ENCODE results near the gene ATL2.
"Not testable (repeated sequence)": the region's sequence is repeated elsewhere in the genome, so short reads cannot be mapped to it uniquely, and the experiment has no call there.

The ATL2 gene

GRCh38 chr2:38412235-38412871 is 35.3 kb upstream of the ATL2 start:
- H3K9ac ChIP-seq (ENCODE audit: low read depth, low read length); H3K27ac ChIP-seq (ENCODE audit: low read depth, low read length); H3K27me3 ChIP-seq (ENCODE audit: control insufficient read depth, insufficient read depth, low read length); H3K4me3 ChIP-seq (ENCODE audit: low read depth, low read length); H3K36me3 ChIP-seq (ENCODE audit: control insufficient read depth, insufficient read depth, low read length): not testable (repeated sequence)
- peaks cover 19% of the 10 kb centered on the region; the same call in 1 of the 2 replicates for H3K4me1 ChIP-seq (ENCODE audit: control insufficient read depth, insufficient read depth, low read length)
- H3K9me3 ChIP-seq (ENCODE audit: control insufficient read depth, insufficient read depth, low read length) = peaks cover 11% of the 10 kb centered on the region; the same call in 1 of the 2 replicates

GRCh38 chr2:38409156-38410102 is 32.4 kb upstream of the ATL2 start:
- H3K27ac ChIP-seq (ENCODE audit: low read depth, low read length) = peak overlapping the region; percentile 3
- H3K9ac ChIP-seq (ENCODE audit: low read depth, low read length) = no peak overlapping the region
- peaks cover 24% of the 10 kb centered on the region for H3K9me3 ChIP-seq (ENCODE audit: control insufficient read depth, insufficient read depth, low read length)

GRCh38 chr2:38407111-38407682 is 30.1 kb upstream of the ATL2 start:
- peak overlapping the region; percentile 74 for H3K27ac ChIP-seq (ENCODE audit: low read depth, low read length)
- peaks cover 15% of the 10 kb centered on the region for H3K9me3 ChIP-seq (ENCODE audit: control insufficient read depth, insufficient read depth, low read length)
- H3K9ac ChIP-seq (ENCODE audit: low read depth, low read length) = no peak overlapping the region
- H3K4me3 ChIP-seq (ENCODE audit: low read depth, low read length) = no peak overlapping the region
- H3K4me1 ChIP-seq (ENCODE audit: control insufficient read depth, insufficient read depth, low read length) = peaks cover 34% of the 10 kb centered on the region
- H3K36me3 ChIP-seq (ENCODE audit: control insufficient read depth, insufficient read depth, low read length) = no peaks in the 10 kb centered on the region
- no peaks in the 10 kb centered on the region for H3K27me3 ChIP-seq (ENCODE audit: control insufficient read depth, insufficient read depth, low read length)

More at GRCh38 chr2:38409156-38410102, 32.4 kb upstream of the ATL2 start:
- no peak overlapping the region for H3K4me3 ChIP-seq (ENCODE audit: low read depth, low read length)
- peaks cover 34% of the 10 kb centered on the region for H3K4me1 ChIP-seq (ENCODE audit: control insufficient read depth, insufficient read depth, low read length)
- H3K36me3 ChIP-seq (ENCODE audit: control insufficient read depth, insufficient read depth, low read length) = no peaks in the 10 kb centered on the region
- H3K27me3 ChIP-seq (ENCODE audit: control insufficient read depth, insufficient read depth, low read length) = no peaks in the 10 kb centered on the region

- Histone ChIP-seq H3K9ac (ENCODE audit: low read depth, low read length) (no peak overlapping the region), H3K27me3 (ENCODE audit: control insufficient read depth, insufficient read depth, low read length) (no peaks in the 10 kb centered on the region), H3K27ac (ENCODE audit: low read depth, low read length) (peak overlapping the region; percentile 74), H3K9me3 (ENCODE audit: control insufficient read depth, insufficient read depth, low read length) (peaks cover 18% of the 10 kb centered on the region), H3K4me1 (ENCODE audit: control insufficient read depth, insufficient read depth, low read length) (peaks cover 34% of the 10 kb centered on the region), H3K36me3 (ENCODE audit: control insufficient read depth, insufficient read depth, low read length) (no peaks in the 10 kb centered on the region), H3K4me3 (ENCODE audit: low read depth, low read length) (no peak overlapping the region)
These were observed 29.6 kb upstream of the ATL2 start for GRCh38 chr2:38406597-38407110.

GRCh38 chr2:38405917-38406596 is 29.0 kb upstream of the ATL2 start:
- peaks cover 18% of the 10 kb centered on the region for H3K9me3 ChIP-seq (ENCODE audit: control insufficient read depth, insufficient read depth, low read length)
- no peaks in the 10 kb centered on the region for H3K27me3 ChIP-seq (ENCODE audit: control insufficient read depth, insufficient read depth, low read length)
- no peaks in the 10 kb centered on the region for H3K36me3 ChIP-seq (ENCODE audit: control insufficient read depth, insufficient read depth, low read length)
- H3K4me1 ChIP-seq (ENCODE audit: control insufficient read depth, insufficient read depth, low read length) = peaks cover 34% of the 10 kb centered on the region
- H3K4me3 ChIP-seq (ENCODE audit: low read depth, low read length) = no peak overlapping the region
- no peak overlapping the region for H3K9ac ChIP-seq (ENCODE audit: low read depth, low read length)
- H3K27ac ChIP-seq (ENCODE audit: low read depth, low read length) = peak overlapping the region; percentile 74

GRCh38 chr2:38400513-38400912 is 23.4 kb upstream of the ATL2 start:
- Histone ChIP-seq H3K9me3 (ENCODE audit: control insufficient read depth, insufficient read depth, low read length) (peaks cover 14% of the 10 kb centered on the region), H3K27ac (ENCODE audit: low read depth, low read length) (no peak overlapping the region), H3K36me3 (ENCODE audit: control insufficient read depth, insufficient read depth, low read length) (no peaks in the 10 kb centered on the region), H3K27me3 (ENCODE audit: control insufficient read depth, insufficient read depth, low read length) (no peaks in the 10 kb centered on the region), H3K9ac (ENCODE audit: low read depth, low read length) (no peak overlapping the region), H3K4me1 (ENCODE audit: control insufficient read depth, insufficient read depth, low read length) (no peaks in the 10 kb centered on the region), H3K4me3 (ENCODE audit: low read depth, low read length) (no peak overlapping the region)

GRCh38 chr2:38398739-38399138 is 21.7 kb upstream of the ATL2 start:
- no peak overlapping the region for H3K27ac ChIP-seq (ENCODE audit: low read depth, low read length)
- H3K36me3 ChIP-seq (ENCODE audit: control insufficient read depth, insufficient read depth, low read length) = no peaks in the 10 kb centered on the region
- H3K4me3 ChIP-seq (ENCODE audit: low read depth, low read length) = no peak overlapping the region
- H3K4me1 ChIP-seq (ENCODE audit: control insufficient read depth, insufficient read depth, low read length) = no peaks in the 10 kb centered on the region
- no peaks in the 10 kb centered on the region for H3K27me3 ChIP-seq (ENCODE audit: control insufficient read depth, insufficient read depth, low read length)
- H3K9ac ChIP-seq (ENCODE audit: low read depth, low read length) = no peak overlapping the region
- H3K9me3 ChIP-seq (ENCODE audit: control insufficient read depth, insufficient read depth, low read length) = peaks cover 5% of the 10 kb centered on the region

- no peak overlapping the region for H3K4me3 ChIP-seq (ENCODE audit: low read depth, low read length)
- no peaks in the 10 kb centered on the region for H3K36me3 ChIP-seq (ENCODE audit: control insufficient read depth, insufficient read depth, low read length)
- H3K27ac ChIP-seq (ENCODE audit: low read depth, low read length) = no peak overlapping the region
- no peak overlapping the region for H3K9ac ChIP-seq (ENCODE audit: low read depth, low read length)
- no peaks in the 10 kb centered on the region for H3K4me1 ChIP-seq (ENCODE audit: control insufficient read depth, insufficient read depth, low read length)
- no peaks in the 10 kb centered on the region for H3K9me3 ChIP-seq (ENCODE audit: control insufficient read depth, insufficient read depth, low read length)
- no peaks in the 10 kb centered on the region for H3K27me3 ChIP-seq (ENCODE audit: control insufficient read depth, insufficient read depth, low read length)
These were observed 17.8 kb upstream of the ATL2 start for GRCh38 chr2:38394903-38395341.

GRCh38 chr2:38394041-38394440 is 17.0 kb upstream of the ATL2 start:
- no peaks in the 10 kb centered on the region for H3K27me3 ChIP-seq (ENCODE audit: control insufficient read depth, insufficient read depth, low read length)
- H3K4me1 ChIP-seq (ENCODE audit: control insufficient read depth, insufficient read depth, low read length) = no peaks in the 10 kb centered on the region; the same call in 1 of the 2 replicates
- H3K4me3 ChIP-seq (ENCODE audit: low read depth, low read length) = no peak overlapping the region
- H3K9ac ChIP-seq (ENCODE audit: low read depth, low read length) = no peak overlapping the region
- no peaks in the 10 kb centered on the region for H3K9me3 ChIP-seq (ENCODE audit: control insufficient read depth, insufficient read depth, low read length)
- H3K27ac ChIP-seq (ENCODE audit: low read depth, low read length) = no peak overlapping the region
- no peaks in the 10 kb centered on the region for H3K36me3 ChIP-seq (ENCODE audit: control insufficient read depth, insufficient read depth, low read length)

- Histone ChIP-seq H3K9ac (ENCODE audit: low read depth, low read length) (no peak overlapping the region), H3K36me3 (ENCODE audit: control insufficient read depth, insufficient read depth, low read length) (no peaks in the 10 kb centered on the region), H3K4me3 (ENCODE audit: low read depth, low read length) (no peak overlapping the region), H3K9me3 (ENCODE audit: control insufficient read depth, insufficient read depth, low read length) (no peaks in the 10 kb centered on the region), H3K27ac (ENCODE audit: low read depth, low read length) (no peak overlapping the region), H3K4me1 (ENCODE audit: control insufficient read depth, insufficient read depth, low read length) (peaks cover 4% of the 10 kb centered on the region; the same call in 1 of the 2 replicates), H3K27me3 (ENCODE audit: control insufficient read depth, insufficient read depth, low read length) (no peaks in the 10 kb centered on the region)
These were observed 13.9 kb upstream of the ATL2 start for GRCh38 chr2:38390947-38391346.

All from HUES48 (cell line).